WTC11 (cell line): ENCODE results near the gene TARDBP. TPM values are rescaled to one million over a fixed set of nuclear protein-coding genes. Genes with fewer than 3 reads are reported as not detected.
A peak's percentile ranks its signal among the peaks of the same experiment; 100 is the strongest.
"Not testable (repeated sequence)": the region's sequence is repeated elsewhere in the genome, so short reads cannot be mapped to it uniquely, and the experiment has no call there.

Source experiments
- ATAC-seq: fragments of 200-7000 bp; cut with Tn5 transposase; 2 replicates; pipeline ENCODE4 v1.10.0; 2021; ENCODE audit warnings: mild to moderate bottlenecking, moderate library complexity
- CTCF ChIA-PET: fragments of 300-600 bp; sonication (Branson Sonifier 250); formaldehyde crosslinking; loops from one replicate; lab custom pipeline; 2021; ENCODE audit warnings: antibody characterized with exemption; lab: Charles Lee
- POLR2A ChIA-PET: fragments of 350-600 bp; sonication (Branson Sonifier 250); formaldehyde crosslinking; loops from one replicate; lab custom pipeline; 2021; ENCODE audit warnings: antibody characterized with exemption; lab: Charles Lee
- DNase-seq: peaks from one replicate; pipeline ENCODE4 v3.0.0; 2021; ENCODE audit warnings: low spot score
- H3K27ac Mint-ChIP-seq: 2 replicates; pipeline ENCODE4 v1.8.0; 2021; ENCODE audit warnings: mixed read lengths
- H3K27me3 Mint-ChIP-seq: 2 replicates; pipeline ENCODE4 v1.8.0; 2021; ENCODE audit warnings: low read depth, mild to moderate bottlenecking, moderate library complexity, mixed read lengths
- H3K36me3 Mint-ChIP-seq: 2 replicates; pipeline ENCODE4 v1.8.0; 2021; ENCODE audit warnings: mixed read lengths
- H3K4me1 Mint-ChIP-seq: 2 replicates; pipeline ENCODE4 v1.8.0; 2022; ENCODE audit warnings: mixed read lengths
- H3K4me3 Mint-ChIP-seq: 2 replicates; pipeline ENCODE4 v1.8.0; 2021; ENCODE audit warnings: mild to moderate bottlenecking, moderate library complexity, mixed read lengths
- H3K9me3 Mint-ChIP-seq: 2 replicates; pipeline ENCODE4 v1.8.0; 2021; ENCODE audit warnings: mixed read lengths
- ARID4B ChIP-seq: sonication (generic); formaldehyde crosslinking; IDR thresholded peaks from 2 replicates; pipeline ENCODE4 v1.8.0; 2023; ENCODE audit warnings: missing genetic modification reagents, mild to moderate bottlenecking, borderline replicate concordance
- ATF1 ChIP-seq: sonication (generic); formaldehyde crosslinking; IDR thresholded peaks from 2 replicates; pipeline ENCODE4 v1.8.1; 2023; ENCODE audit warnings: mild to moderate bottlenecking, moderate library complexity, missing genetic modification reagents
- GTF2I ChIP-seq: fragments of 250-450 bp; sonication (Bioruptor Pico); conservative IDR thresholded peaks from 2 replicates; pipeline ENCODE4 v1.4.0; 2021; ENCODE audit warnings: mild to moderate bottlenecking
- MYBL2 ChIP-seq: sonication (generic); formaldehyde crosslinking; IDR thresholded peaks from 2 replicates; pipeline ENCODE4 v1.8.1; 2023; ENCODE audit warnings: mild to moderate bottlenecking, moderate library complexity, missing genetic modification reagents
- NR1H2 ChIP-seq: sonication (generic); formaldehyde crosslinking; IDR thresholded peaks from 2 replicates; pipeline ENCODE4 v1.9.0; 2021; ENCODE audit warnings: mild to moderate bottlenecking, moderate library complexity, missing genetic modification reagents
- NR3C1 ChIP-seq: sonication (generic); formaldehyde crosslinking; conservative IDR thresholded peaks from 2 replicates; pipeline ENCODE4 v1.8.1; 2023; ENCODE audit warnings: low read depth, mild to moderate bottlenecking, missing genetic modification reagents
- OVOL2 ChIP-seq: fragments of 250-450 bp; sonication (Bioruptor Pico); IDR thresholded peaks from 2 replicates; pipeline ENCODE4 v1.9.0; 2021; ENCODE audit warnings: mild to moderate bottlenecking, borderline replicate concordance
- SP1 ChIP-seq: sonication (generic); formaldehyde crosslinking; conservative IDR thresholded peaks from 2 replicates; pipeline ENCODE4 v1.8.1; 2022; ENCODE audit warnings: missing genetic modification reagents
- STAT6 ChIP-seq: sonication (generic); formaldehyde crosslinking; conservative IDR thresholded peaks from 2 replicates; pipeline ENCODE4 v1.8.1; 2023; ENCODE audit warnings: mild to moderate bottlenecking, low read depth, missing genetic modification reagents, moderate library complexity
- TEAD1 ChIP-seq: sonication (generic); formaldehyde crosslinking; IDR thresholded peaks from 2 replicates; pipeline ENCODE4 v1.8.0; 2022; ENCODE audit warnings: mild to moderate bottlenecking, missing genetic modification reagents
- ZNF219 ChIP-seq: sonication (generic); formaldehyde crosslinking; IDR thresholded peaks from 2 replicates; pipeline ENCODE4 v1.8.0; 2023; ENCODE audit warnings: missing genetic modification reagents, mild to moderate bottlenecking, borderline replicate concordance
- ZNF232 ChIP-seq: sonication (generic); formaldehyde crosslinking; IDR thresholded peaks from 2 replicates; pipeline ENCODE4 v1.8.0; 2022; ENCODE audit warnings: mild to moderate bottlenecking, missing genetic modification reagents
- ZNF317 ChIP-seq: sonication (generic); formaldehyde crosslinking; IDR thresholded peaks from 2 replicates; pipeline ENCODE4 v1.8.1; 2023; ENCODE audit warnings: low read depth, mild to moderate bottlenecking, moderate library complexity, missing genetic modification reagents, borderline replicate concordance
- total RNA-seq: library from RNA; stranded (reverse); gene quantifications from 3 replicates; pipeline ENCODE4 v1.2.3, GENCODE V29; 2021
- TF ChIP-seq, protein P1 (sequence below): sonication (generic); formaldehyde crosslinking; IDR thresholded peaks from 2 replicates; pipeline ENCODE4 v1.8.1; 2022; ENCODE audit warnings: low read depth, mild to moderate bottlenecking, moderate library complexity, missing genetic modification reagents, borderline replicate concordance
- TF ChIP-seq, protein P2 (sequence below): sonication (generic); formaldehyde crosslinking; IDR thresholded peaks from 2 replicates; pipeline ENCODE4 v1.8.0; 2023; ENCODE audit warnings: missing genetic modification reagents

Gene TARDBP
- total RNA-seq, 1 experiment from 2014 or later = 228 TPM

DNA sequence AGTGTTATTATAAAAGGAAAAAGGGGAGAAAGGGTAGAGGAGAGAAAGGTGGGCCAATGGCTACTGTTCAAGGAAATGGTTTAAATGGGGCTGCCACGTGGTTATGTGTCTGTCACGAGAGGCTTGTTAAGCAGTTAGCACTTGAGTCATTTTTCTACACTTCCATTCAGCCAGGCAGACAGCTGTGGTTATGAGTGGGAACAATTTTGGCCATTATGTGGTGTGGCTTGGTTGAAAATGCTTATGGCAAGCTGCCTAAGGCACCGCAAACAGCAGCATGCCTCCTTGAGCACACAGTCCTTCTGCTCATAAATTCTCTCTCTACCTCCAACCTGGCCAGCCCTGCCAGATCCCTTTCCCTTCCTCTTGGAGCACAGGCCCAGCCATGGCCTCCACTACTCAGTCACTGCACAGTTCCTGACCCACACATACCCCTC is 50.5 kb downstream of the TARDBP start (continued):
- no peak for TF ChIP-seq ARID4B
- TF ChIP-seq OVOL2 (CRISPR knock-in tag) = no peak
- no peak for TF ChIP-seq SP1
- no peak for TF ChIP-seq ZNF232 (CRISPR knock-in tag)
- no peak for TF ChIP-seq MYBL2 (CRISPR knock-in tag)
- TF ChIP-seq, protein P1, sequence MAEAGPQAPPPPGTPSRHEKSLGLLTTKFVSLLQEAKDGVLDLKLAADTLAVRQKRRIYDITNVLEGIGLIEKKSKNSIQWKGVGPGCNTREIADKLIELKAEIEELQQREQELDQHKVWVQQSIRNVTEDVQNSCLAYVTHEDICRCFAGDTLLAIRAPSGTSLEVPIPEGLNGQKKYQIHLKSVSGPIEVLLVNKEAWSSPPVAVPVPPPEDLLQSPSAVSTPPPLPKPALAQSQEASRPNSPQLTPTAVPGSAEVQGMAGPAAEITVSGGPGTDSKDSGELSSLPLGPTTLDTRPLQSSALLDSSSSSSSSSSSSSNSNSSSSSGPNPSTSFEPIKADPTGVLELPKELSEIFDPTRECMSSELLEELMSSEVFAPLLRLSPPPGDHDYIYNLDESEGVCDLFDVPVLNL (CRISPR knock-in tag) = no peak
- TF ChIP-seq NR1H2 (CRISPR knock-in tag) = no peak
- TF ChIP-seq ATF1 (CRISPR knock-in tag) = no peak
- TF ChIP-seq ZNF219 (CRISPR knock-in tag) = no peak
- TF ChIP-seq TEAD1 = no peak
- TF ChIP-seq STAT6 = no peak
- TF ChIP-seq, protein P2, sequence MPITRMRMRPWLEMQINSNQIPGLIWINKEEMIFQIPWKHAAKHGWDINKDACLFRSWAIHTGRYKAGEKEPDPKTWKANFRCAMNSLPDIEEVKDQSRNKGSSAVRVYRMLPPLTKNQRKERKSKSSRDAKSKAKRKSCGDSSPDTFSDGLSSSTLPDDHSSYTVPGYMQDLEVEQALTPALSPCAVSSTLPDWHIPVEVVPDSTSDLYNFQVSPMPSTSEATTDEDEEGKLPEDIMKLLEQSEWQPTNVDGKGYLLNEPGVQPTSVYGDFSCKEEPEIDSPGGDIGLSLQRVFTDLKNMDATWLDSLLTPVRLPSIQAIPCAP (CRISPR knock-in tag) = no peak
- TF ChIP-seq NR3C1 (CRISPR knock-in tag) = no peak

DNA sequence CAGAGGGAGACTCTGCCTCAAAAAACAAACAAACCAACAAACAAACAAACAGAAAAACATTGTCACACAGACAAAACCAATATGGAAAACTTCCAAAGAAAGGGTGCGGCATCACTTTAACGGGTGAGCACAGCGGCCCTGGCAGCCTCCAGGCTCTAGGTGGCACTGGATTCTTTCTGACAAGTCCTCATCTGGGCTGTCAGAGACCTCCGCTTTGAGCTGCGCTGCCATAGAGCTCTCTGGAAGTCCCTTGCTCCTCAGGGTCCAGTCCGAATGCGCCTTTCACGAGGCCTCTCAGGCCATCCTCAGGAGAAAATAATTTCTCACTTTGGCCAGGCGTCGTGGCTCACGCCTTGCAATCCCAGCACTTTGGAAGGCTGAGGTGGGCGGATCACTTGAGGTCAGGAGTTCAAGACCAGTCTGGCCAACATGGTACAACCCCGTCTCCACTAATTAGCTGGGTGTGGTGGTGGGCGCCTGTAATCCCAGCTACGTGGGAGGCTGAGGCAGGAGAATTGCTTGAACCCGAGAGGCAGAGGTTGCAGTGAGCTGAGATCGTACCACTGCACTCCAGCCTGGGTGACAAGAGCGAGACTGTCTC is 51.6 kb downstream of the TARDBP start:
- not testable (repeated sequence) for H3K27ac Mint-ChIP-seq, H3K4me3 Mint-ChIP-seq, DNase-seq, H3K4me1 Mint-ChIP-seq, H3K9me3 Mint-ChIP-seq, H3K27me3 Mint-ChIP-seq
- CTCF ChIA-PET = interaction anchor here (0.6 to 2.3 kb wide), 13 partner anchors 9 to 178 kb away, joined by 3 to 24 read pairs (median 4); partner anchors contain the start of genes EXOSC10 and TARDBP
- H3K36me3 Mint-ChIP-seq = peaks cover 38% of the 10 kb centered on the region
- POLR2A ChIA-PET = interaction anchor here (0.6 kb wide), 1 partner anchor 165 kb away, joined by 3 read pairs; no protein-coding TSS in a partner anchor
- ATAC-seq = peak; percentile 13; the same call in 1 of the 2 replicates

- Mint-ChIP-seq H3K27me3 (no peaks in the 10 kb centered on the region), H3K4me3 (no peak overlapping the region), H3K9me3 (no peaks in the 10 kb centered on the region), H3K4me1 (peaks cover 7% of the 10 kb centered on the region), H3K36me3 (peaks cover 47% of the 10 kb centered on the region), H3K27ac (no peak overlapping the region)
- DNase-seq (no peak), ATAC-seq (no peak)
- TF ChIP-seq ZNF317 (CRISPR knock-in tag) (no peak), GTF2I (CRISPR knock-in tag) (0 out of 2 replicates have a peak, but pooled peaks have one; percentile 80)
- ChIA-PET CTCF (interaction anchor here (0.7 to 2.3 kb wide), 2 partner anchors 27 to 67 kb away, joined by 3 to 24 read pairs; no protein-coding TSS in a partner anchor), POLR2A (no interaction called here)
Observed at GRCh38 chr1:11064942-11065341, 52.5 kb downstream of the TARDBP start.
